Cardiac muscle cell (in vitro differentiated cells and primary cell): Measurements from ENCODE around the gene FBXL7. TPM values are rescaled to one million over a fixed set of nuclear protein-coding genes. Genes with fewer than 3 reads are reported as not detected.

Experiments
- DNase-seq, 2 donors: peaks; one replicate each; pipeline versions ENCODE4 v3.0.0 to v3.0.0-alpha.2; 2010 to 2017; ENCODE audit warnings: low read depth in 1 of 2, low spot score in 1 of 2
- H3K27ac ChIP-seq: fragments of 200-600 bp; sonication (generic); 2 replicates; pipeline ENCODE4 v1.5.1; 2016
- H3K27me3 ChIP-seq: fragments of 200-600 bp; sonication (generic); 2 replicates; pipeline ENCODE4 v1.6.0; 2016; ENCODE audit warnings: control low read depth
- H3K36me3 ChIP-seq: fragments of 200-600 bp; sonication (generic); 2 replicates; pipeline ENCODE4 v1.5.1; 2016; ENCODE audit warnings: control low read depth
- H3K4me1 ChIP-seq: fragments of 200-600 bp; sonication (generic); 2 replicates; pipeline ENCODE4 v1.8.1; 2017; ENCODE audit warnings: low read depth, mild to moderate bottlenecking, mixed run types
- H3K4me3 ChIP-seq: fragments of 200-600 bp; sonication (generic); 2 replicates; pipeline ENCODE4 v1.5.1; 2016; ENCODE audit warnings: mild to moderate bottlenecking
- H3K9me3 ChIP-seq: fragments of 200-600 bp; sonication (generic); 2 replicates; pipeline ENCODE4 v1.5.1; 2017; ENCODE audit warnings: low read depth, mild to moderate bottlenecking, control low read depth
- CTCF ChIP-seq: IDR thresholded peaks from 2 replicates; pipeline ENCODE4 v1.5.1; 2012; ENCODE audit warnings: low read depth, mild to moderate bottlenecking, low read length
- polyA plus RNA-seq: library from polyadenylated mRNA; unstranded; fragments of >200 nt; fragmentation: Nextera tagmentation; extraction: Ambion mirVana; gene quantifications from 2 replicates; pipeline ENCODE4 v1.2.1, GENCODE V29; 2016
- total RNA-seq: library from RNA; depleted of rRNA; stranded (reverse); fragments of >200 nt; gene quantifications from 2 replicates; pipeline ENCODE4 v1.2.3, GENCODE V29; 2016

The FBXL7 gene
- total and polyA plus RNA-seq, 2 experiments from 2014 or later: 16.7 to 22.5 TPM

- Histone ChIP-seq H3K9me3 (no peaks in the 10 kb centered on the region), H3K4me1 (no peaks in the 10 kb centered on the region), H3K27me3 (no peaks in the 10 kb centered on the region), H3K36me3 (no peaks in the 10 kb centered on the region), H3K4me3 (no peak overlapping the region), H3K27ac (no peak overlapping the region)
- DNase-seq: no peak
- no peak for TF ChIP-seq CTCF
These were observed 23.0 kb upstream of the FBXL7 start for GRCh38 chr5:15476977-15477376.

DNA sequence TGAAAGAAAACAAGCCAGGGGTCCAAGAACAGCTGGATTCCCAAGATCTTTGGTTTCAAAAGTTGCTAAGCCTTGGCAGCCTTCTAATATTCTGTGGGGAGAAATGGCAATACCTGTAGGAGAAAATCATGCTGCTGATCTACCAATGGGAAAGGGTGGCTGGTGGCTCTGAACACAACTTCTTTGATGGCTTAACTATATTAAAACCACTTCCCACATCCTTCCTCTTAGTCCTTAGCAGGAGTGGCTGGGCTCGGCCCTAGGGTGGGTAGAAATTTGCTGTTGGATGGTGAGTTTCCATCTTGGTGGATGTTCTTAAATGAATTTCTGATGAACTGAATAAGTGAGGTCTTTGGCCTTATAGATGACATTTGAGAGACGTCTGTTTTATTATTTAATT, 19.5 kb upstream of the FBXL7 start:
- no peak for DNase-seq
- no peak overlapping the region for H3K27ac ChIP-seq
- no peaks in the 10 kb centered on the region for H3K27me3 ChIP-seq
- H3K4me1 ChIP-seq: no peaks in the 10 kb centered on the region
- no peak for TF ChIP-seq CTCF
- no peak overlapping the region for H3K4me3 ChIP-seq
- no peaks in the 10 kb centered on the region for H3K9me3 ChIP-seq
- H3K36me3 ChIP-seq: no peaks in the 10 kb centered on the region

DNA sequence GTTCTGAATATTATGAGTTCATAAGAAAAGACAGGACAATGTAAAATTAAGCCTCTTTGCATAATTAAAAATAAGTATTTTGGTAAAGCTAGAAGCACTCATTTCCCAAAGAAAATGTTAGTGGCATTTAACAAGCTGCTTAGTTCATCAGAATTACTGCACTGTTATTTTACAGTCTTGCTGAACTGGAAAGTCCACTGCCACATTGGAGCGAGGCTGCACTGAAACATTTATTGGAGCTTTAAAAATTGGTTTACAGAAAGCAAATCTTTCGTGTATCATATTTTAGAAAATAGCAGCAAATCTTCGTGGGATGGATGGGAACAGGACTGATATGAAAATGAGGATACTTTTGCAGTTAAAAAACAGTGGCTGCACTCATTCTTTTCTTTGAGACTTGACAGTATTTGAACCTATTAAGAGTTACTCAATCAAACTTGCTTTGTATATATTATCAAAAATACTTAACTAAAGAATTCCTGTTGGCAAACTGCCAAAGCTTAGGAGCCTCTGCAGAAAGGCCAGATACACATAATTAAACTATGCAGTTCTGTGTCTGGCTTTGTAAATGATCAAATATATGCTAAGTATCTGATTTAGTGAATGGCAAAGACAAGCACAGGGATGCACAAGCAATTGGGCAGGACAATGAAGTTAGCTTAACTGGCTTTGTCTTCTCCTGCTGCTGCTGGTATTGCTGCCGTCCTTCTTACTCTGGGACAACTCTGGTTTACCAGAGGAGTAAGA, 16.5 kb upstream of the FBXL7 start:
- no peak for TF ChIP-seq CTCF
- H3K27me3 ChIP-seq: no peaks in the 10 kb centered on the region
- no peak overlapping the region for H3K4me3 ChIP-seq
- DNase-seq: peak; percentile 22 to 55
- no peaks in the 10 kb centered on the region for H3K36me3 ChIP-seq
- H3K27ac ChIP-seq: no peak overlapping the region
- H3K4me1 ChIP-seq: no peaks in the 10 kb centered on the region
- H3K9me3 ChIP-seq: no peaks in the 10 kb centered on the region

DNA sequence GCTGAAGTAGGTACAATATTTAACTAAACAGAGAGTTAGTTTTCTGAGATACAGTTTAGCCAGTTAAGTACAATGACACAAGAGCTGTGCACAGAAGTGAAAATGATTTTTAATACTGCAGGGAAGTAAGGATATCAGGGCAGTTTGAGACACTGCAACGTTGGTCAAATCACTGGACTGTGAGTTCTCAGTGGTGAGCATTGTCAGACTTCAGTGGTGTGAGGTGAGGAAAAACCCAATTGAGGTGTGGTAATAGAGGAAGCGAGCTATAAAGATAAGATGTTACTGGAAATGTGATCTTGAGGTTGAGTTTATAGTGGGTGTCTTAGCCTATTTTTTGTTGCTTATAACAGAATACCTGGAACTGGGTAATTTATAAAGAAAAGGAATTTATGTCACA, 12.8 kb upstream of the FBXL7 start:
- no peak overlapping the region for H3K4me3 ChIP-seq
- no peak for TF ChIP-seq CTCF
- H3K4me1 ChIP-seq: no peaks in the 10 kb centered on the region
- H3K27ac ChIP-seq: no peak overlapping the region
- H3K9me3 ChIP-seq: no peaks in the 10 kb centered on the region
- no peak for DNase-seq
- H3K36me3 ChIP-seq: no peaks in the 10 kb centered on the region
- H3K27me3 ChIP-seq: no peaks in the 10 kb centered on the region

GRCh38 chr5:15489571-15490235, 10.3 kb upstream of the FBXL7 start:
- Histone ChIP-seq H3K9me3 (no peaks in the 10 kb centered on the region), H3K27me3 (no peaks in the 10 kb centered on the region), H3K27ac (no peak overlapping the region), H3K4me3 (no peak overlapping the region), H3K36me3 (no peaks in the 10 kb centered on the region), H3K4me1 (no peaks in the 10 kb centered on the region)
- DNase-seq: peak in 1 of 2 donors; percentile 13
- TF ChIP-seq CTCF: no peak
